GM19240 (cell line): ENCODE measurements around the gene SPIN2B.
"Not testable (repeated sequence)": the region's sequence is repeated elsewhere in the genome, so short reads cannot be mapped to it uniquely, and the experiment has no call there.

ENCODE experiments used
- DNase-seq: peaks from one replicate; pipeline ENCODE4 v3.0.0; 2011; ENCODE audit warnings: low spot score; ENCODE audit not compliant: insufficient read length

SPIN2B gene

GRCh38 chrX:57121162-57121755 lies at the start of gene SPIN2B:
TSS of gene SPIN2B (minus strand) at chrX:57121548.
- DNase-seq, result peak; percentile 47

- no peak for DNase-seq
Measured at GRCh38 chrX:57156397-57157049, 35.2 kb upstream of the SPIN2B start.

DNA sequence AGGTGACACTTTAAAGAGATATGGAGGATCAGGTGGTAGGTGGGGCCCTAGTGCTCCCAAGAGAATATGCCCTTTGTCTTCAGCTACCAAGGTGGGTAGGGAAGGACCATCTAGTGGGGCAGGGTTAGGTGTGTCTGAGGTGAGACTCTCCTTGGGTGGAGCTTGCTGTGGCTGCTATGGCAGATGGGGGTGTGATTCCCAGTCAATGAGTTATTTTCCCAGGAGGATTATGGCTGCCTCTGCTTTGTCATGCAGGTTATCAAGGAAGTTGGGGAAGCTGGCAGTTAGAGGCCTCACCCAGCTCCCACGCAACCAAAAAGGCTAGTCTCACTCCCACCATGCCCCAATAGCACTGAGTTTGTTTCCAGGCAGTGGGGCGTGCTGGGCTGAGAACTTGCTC lies 33.8 kb upstream of the SPIN2B start:
- DNase-seq, result no peak

DNA sequence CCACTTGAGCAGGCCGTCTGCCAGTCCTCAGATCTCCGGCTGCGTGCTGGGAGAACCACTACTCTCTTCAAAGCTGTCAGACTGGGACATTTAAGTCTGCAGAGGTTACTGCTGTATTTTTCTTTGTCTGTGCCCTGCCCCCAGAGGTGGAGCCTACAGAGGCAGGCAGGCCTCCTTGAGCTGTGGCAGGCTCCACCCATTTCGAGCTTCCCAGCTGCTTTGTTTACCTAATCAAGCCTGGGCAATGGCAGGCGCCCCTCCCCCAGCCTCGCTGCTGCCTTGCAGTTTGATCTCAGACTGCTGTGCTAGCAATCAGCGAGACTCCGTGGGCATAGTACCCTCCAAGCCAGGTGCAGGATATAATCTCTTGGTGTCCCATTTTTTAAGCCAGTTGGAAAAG lies 30.9 kb upstream of the SPIN2B start:
- DNase-seq, result not testable (repeated sequence)

DNA sequence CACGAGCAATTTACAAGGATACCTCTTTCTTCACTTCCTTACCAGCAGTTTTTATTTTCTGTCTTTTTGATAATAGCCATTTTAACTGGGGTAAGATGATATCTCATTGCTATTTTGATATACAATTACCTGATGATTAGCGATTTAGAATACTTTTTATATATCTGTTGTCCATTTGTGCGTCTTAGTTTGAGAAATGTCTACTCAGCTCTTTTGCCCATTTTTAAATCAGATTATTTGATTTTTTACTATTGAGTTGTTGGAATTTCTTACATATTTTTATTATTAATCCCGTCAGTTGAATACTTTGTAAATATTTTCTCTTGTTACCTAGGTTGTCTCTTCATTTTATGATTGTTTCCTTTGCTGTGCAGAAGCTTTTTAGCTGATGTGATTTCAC lies 17.3 kb upstream of the SPIN2B start:
- DNase-seq, result no peak

DNA sequence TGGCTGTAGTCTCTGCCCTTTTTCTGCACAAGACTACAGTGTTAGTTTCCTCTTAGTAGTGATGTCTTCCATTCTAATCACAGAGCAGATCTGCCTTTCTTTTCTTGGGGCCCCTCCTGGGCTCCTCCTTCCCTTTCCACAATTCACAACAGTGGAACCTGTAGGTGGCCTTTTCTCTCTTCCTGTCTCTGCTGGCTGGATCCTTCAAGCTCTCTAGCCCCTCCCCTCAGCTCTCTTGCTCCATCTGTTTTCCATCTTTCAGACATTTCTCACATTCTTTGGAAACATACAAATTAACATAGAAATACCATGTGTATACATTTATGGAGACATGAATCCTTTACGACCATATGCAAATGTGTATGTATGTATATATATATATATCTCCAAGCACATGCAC lies 16.2 kb upstream of the SPIN2B start:
- no peak for DNase-seq

DNA sequence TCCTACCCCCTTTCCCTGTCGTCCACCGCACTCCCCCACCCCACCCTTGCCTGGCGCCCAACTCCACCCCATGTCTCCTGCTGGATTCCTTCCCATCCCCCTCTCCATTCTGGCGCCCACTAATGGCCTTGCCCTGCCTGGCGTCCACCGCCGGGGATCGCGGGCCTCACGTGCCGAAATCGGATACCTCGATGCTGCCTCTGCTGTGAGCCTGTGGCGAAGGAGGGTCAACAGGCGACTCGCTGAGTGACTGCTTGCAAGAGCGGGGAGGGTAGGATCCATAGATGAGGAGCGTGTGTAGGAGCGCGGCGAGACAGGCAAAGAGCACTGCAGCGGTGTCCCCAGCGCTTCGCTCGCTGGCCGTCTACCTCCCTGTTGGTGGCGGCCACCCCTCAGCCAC lies 15.7 kb upstream of the SPIN2B start, which contains the start of gene SPIN2A:
SPIN2A (minus strand) TSS at position 325 of the 400 bp plus-strand sequence. CDS start 800 bp downstream, outside the sequence.
- not testable (repeated sequence) for DNase-seq

GRCh38 chrX:57136589-57136988 lies 15.2 kb upstream of the SPIN2B start:
- not testable (repeated sequence) for DNase-seq

DNA sequence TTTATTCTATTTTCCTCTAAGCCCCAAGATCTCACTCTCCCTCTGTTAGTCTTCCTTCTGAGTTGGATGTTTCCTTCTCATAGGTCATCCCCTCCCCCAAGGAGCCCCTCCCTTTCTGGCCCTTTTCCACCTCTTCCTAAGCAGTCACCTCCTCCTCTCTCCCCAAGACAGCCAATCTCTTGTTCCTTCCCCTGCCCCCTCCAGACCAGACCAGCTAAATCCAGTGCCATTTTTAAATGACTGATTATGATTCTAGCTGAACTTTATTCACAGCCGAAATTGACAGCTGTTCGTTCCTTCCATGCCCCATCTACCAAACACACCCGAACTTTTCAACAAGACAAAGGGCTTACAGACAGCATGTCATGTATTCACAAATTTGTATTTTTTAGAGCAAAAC lies 13.9 kb upstream of the SPIN2B start:
- no peak for DNase-seq

DNA sequence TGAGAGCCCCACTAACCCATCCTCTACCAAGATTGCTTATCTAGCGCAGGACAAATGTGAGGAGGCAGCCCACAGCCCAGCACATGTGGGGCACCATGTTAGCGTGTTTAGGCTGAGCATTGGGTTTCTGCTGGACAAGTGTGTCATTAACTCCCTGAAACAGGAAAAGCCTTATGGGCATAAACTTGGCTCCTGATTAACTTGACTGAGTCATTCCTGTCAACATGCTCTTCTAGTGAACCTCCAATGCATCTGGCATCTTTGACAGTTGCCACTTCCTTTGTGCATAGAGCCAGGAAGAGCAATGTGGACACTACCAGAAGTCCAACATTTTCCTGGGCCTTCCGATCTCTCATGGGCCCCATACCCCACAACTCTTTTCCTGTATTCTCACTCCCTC lies 13.4 kb upstream of the SPIN2B start:
- no peak for DNase-seq

DNA sequence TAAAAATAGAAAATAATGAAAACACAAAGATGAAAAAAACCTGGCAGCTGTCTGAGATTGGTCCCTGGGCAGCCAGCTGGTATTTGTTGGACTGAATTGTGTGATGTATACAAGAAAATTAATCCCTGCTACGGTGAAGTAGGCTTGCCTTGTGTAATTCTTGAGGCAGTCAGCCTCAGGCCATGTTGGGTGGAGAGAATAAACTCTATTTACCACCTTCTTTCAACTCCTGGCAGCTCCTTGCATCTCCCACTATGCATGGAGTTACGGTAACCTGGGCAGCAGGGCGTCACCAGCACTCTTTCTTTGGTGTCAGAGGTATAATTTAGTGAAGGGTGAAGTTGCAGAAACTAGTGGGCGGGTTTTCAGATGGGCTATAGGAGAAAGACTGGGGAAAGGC lies 12.4 kb upstream of the SPIN2B start:
- DNase-seq, result no peak

DNA sequence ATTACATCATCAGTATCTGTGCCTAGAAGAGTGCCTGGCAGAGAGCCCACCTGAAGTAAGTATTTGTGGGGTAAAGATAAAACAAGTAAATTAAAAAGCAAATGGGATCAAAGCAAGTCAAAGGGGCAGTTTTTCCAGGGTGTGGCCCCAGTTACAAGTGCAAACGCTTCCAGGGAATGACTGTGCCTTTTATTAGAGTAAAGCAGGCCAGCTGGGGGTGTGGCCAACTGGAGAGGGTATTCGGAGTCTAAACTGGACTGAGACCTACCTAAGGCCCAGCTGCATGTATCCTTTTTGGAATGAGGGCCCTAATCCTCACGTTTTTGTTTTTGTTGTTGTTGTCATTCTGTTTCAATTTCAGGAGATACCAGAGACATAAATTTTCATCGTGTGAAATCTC lies 11.9 kb upstream of the SPIN2B start:
- DNase-seq, result not testable (repeated sequence)

DNA sequence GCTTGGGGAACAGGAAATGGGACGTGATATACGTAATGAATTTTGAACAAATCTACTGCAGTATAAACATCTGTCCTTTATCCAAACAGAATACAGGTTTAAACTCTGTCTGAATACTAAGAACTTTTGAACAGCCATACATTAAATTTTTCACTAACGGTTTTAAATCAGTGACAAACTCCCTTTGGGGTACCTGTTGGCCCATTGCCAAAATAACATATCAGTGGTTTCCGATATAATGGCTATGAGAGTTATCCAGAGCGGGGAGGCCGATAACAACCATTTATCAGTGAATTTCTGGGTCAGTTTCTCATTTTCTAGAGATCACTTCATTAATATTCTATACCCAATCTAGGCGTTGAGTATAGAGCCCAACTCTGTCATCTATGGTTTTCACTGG lies 10.7 kb upstream of the SPIN2B start:
- DNase-seq, result no peak

GRCh38 chrX:57121816-57122215 lies 468 bp upstream of the SPIN2B start:
- no peak for DNase-seq

- DNase-seq, result not testable (repeated sequence)
Measured at GRCh38 chrX:57120619-57121161, 658 bp downstream of the SPIN2B start.

- no peak for DNase-seq
Measured at GRCh38 chrX:57119416-57119815, 1.9 kb downstream of the SPIN2B start.

GRCh38 chrX:57117566-57117965 lies 3.8 kb downstream of the SPIN2B start:
- not testable (repeated sequence) for DNase-seq

GRCh38 chrX:57104921-57105398 lies 16.4 kb downstream of the SPIN2B start:
- no peak for DNase-seq

DNA sequence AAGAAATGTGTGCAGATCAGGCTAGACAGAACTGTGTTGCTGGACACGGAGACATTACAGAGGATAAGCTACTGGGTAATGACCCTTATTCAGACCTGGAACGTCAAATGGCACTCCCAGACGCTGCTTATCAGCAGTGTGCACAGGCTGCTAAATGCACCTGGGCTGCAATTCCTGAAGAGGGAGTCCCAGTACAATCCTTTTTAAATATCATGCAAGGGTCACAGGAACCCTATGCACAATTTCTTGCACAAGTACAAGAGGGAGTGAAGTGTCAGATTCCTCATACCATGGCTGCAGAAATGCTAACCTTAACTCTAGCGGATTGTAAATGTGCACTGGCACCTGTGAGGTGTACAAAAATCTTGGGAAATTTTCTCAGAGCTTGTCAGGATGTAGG lies 16.9 kb downstream of the SPIN2B start:
- no peak for DNase-seq

DNA sequence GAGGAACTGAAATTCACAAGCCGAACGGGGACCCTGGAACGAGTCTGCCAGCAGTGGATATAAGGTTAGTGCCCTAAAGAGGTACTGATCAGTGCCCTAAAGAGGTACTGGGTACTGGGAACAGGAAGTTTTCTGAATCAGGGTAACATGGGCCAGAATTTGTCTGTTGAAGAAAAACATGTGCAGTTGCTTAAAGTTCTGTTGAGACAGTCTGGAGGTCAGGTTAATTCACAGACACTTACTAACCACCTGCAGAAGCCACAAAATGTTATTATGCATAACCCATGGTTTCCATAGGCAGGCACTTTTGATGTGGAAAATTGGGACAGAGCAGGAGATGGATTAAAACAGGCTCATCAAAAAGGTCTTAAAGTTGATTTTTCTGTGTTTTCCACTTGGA lies 17.9 kb downstream of the SPIN2B start:
- DNase-seq, result no peak

DNA sequence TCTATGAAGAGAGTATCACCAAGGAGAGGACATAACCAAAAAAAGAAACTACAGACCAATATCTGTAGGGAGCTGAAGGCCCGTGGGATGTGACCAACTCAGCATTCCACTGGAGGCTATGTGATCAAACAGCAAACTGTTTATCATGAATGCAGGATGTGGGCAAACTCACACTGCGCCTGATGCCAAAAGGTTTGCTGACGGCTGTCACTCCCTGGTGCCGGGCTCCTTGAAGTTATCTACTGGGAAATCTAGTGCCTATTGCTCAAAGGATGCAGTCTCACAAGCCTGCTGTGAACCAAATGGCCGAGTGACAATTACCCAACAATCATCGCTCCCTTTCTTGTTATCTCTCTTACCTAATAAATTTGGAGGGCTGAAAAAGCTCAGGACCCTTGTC lies 18.4 kb downstream of the SPIN2B start:
- not testable (repeated sequence) for DNase-seq

GRCh38 chrX:57083143-57083542 lies 38.2 kb downstream of the SPIN2B start:
- no peak for DNase-seq

DNA sequence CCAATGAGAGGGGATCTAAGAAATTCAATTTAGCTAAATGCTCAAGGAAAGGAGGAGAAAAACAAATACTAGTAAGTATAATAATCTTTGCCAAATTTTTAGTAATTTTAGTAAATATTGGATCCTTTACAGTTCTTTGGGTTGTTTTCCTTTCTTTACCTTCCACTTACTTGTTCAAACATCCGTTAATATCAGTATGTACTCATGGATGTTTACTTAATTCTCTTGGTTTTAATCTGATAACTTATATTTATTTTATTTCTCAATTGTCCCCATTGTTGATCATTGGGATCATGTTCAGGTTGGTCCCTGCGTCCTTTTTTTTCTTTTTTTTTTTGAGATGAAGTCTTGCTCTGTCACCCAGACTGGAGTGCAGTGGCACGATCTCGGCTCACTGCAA lies 46.9 kb downstream of the SPIN2B start:
- no peak for DNase-seq
